K562 (cell line): ENCODE data around the gene DDX50. TPM values are rescaled to one million over a fixed set of nuclear protein-coding genes. Genes with fewer than 3 reads are reported as not detected.
A peak's percentile ranks its signal among the peaks of the same experiment; 100 is the strongest.

Source experiments
- ARID2 ChIP-seq: fragments of 450-650 bp; IDR thresholded peaks from 2 replicates; pipeline ENCODE4 v1.6.1; 2017; ENCODE audit warnings: antibody characterized with exemption, mild to moderate bottlenecking
- CHCHD3 ChIP-seq: fragments of 250-450 bp; sonication (Bioruptor Pico); IDR thresholded peaks from 2 replicates; pipeline ENCODE4 v2.1.2; 2022; ENCODE audit warnings: mild to moderate bottlenecking
- CREB1 ChIP-seq, 2 experiments: sonication (generic) in 1 of 2; formaldehyde crosslinking in 1 of 2; IDR thresholded peaks; 2 replicates each; pipeline versions ENCODE4 v1.6.1 to v1.8.0; 2012 to 2022; ENCODE audit warnings: inconsistent platforms in 1 of 2, mild to moderate bottlenecking in 1 of 2, missing genetic modification reagents in 1 of 2, moderate library complexity in 1 of 2
- CREB3 ChIP-seq: fragments of 450-650 bp; conservative IDR thresholded peaks from 2 replicates; pipeline ENCODE4 v1.6.1; 2016; ENCODE audit warnings: missing genetic modification characterization, low read depth, mild to moderate bottlenecking, missing compliant biosample characterization, moderate library complexity
- CXXC5 ChIP-seq: fragments of 250-450 bp; sonication (Bioruptor Pico); IDR thresholded peaks from 2 replicates; pipeline ENCODE4 v1.8.0; 2022; ENCODE audit warnings: inconsistent platforms, mild to moderate bottlenecking, moderate library complexity
- DIDO1 ChIP-seq: fragments of 450-650 bp; IDR thresholded peaks from 2 replicates; pipeline ENCODE4 v1.6.1; 2016; ENCODE audit warnings: low read depth, missing biosample characterization, missing genetic modification characterization
- KAT2B ChIP-seq: IDR thresholded peaks from one replicate; pipeline ENCODE4 v1.6.1; 2012; ENCODE audit warnings: low read depth, mild to moderate bottlenecking, control low read depth, inconsistent platforms, low read length, moderate library complexity
- KLF6 ChIP-seq: fragments of 250-450 bp; sonication (Bioruptor Pico); IDR thresholded peaks from 2 replicates; pipeline ENCODE4 v1.4.0; 2020; ENCODE audit warnings: mild to moderate bottlenecking, moderate library complexity, borderline replicate concordance
- MEIS2 ChIP-seq: fragments of 450-650 bp; IDR thresholded peaks from 2 replicates; pipeline ENCODE4 v1.6.1; 2014; ENCODE audit warnings: mild to moderate bottlenecking; ENCODE audit not compliant: partially characterized antibody
- NKRF ChIP-seq: fragments of 450-650 bp; IDR thresholded peaks from 2 replicates; pipeline ENCODE4 v1.6.1; 2016; ENCODE audit warnings: borderline replicate concordance
- RBM14 ChIP-seq: fragments of 200-400 bp; formaldehyde crosslinking; IDR thresholded peaks from 2 replicates; pipeline ENCODE4 v1.6.1; 2018; ENCODE audit warnings: low read depth, mild to moderate bottlenecking, low read length, moderate library complexity, borderline replicate concordance; ENCODE audit not compliant: insufficient read depth
- RFX7 ChIP-seq: fragments of 250-450 bp; sonication (Bioruptor Pico); IDR thresholded peaks from 2 replicates; pipeline ENCODE4 v1.5.1; 2021; ENCODE audit warnings: mild to moderate bottlenecking
- SIX5 ChIP-seq, 2 experiments: IDR thresholded peaks; 2 replicates each; pipeline ENCODE4 v1.6.1; 2011; ENCODE audit warnings: low read length in 2 of 2, borderline replicate concordance in 1 of 2, low read depth in 1 of 2, mild to moderate bottlenecking in 1 of 2, moderate library complexity in 1 of 2; ENCODE audit not compliant: insufficient read depth in 1 of 2
- SMARCC2 ChIP-seq: fragments of 450-650 bp; IDR thresholded peaks from 2 replicates; pipeline ENCODE4 v1.6.1; 2017; ENCODE audit warnings: antibody characterized with exemption, moderate library complexity, mild to moderate bottlenecking, low read depth
- TAF7 ChIP-seq: fragments of 450-650 bp; IDR thresholded peaks from 2 replicates; pipeline ENCODE4 v1.6.1; 2016; ENCODE audit warnings: missing genetic modification characterization, missing compliant biosample characterization
- TFE3 ChIP-seq: fragments of 450-650 bp; formaldehyde crosslinking; IDR thresholded peaks from 2 replicates; pipeline ENCODE4 v1.4.0; 2020; ENCODE audit warnings: mild to moderate bottlenecking, mixed read lengths
- TRIM28 ChIP-seq: fragments of 450-650 bp; IDR thresholded peaks from 2 replicates; pipeline ENCODE4 v1.6.1; 2017
- ZBED1 ChIP-seq: IDR thresholded peaks from 2 replicates; pipeline ENCODE4 v1.6.1; 2014
- ZNF175 ChIP-seq: fragments of 200-800 bp; sonication (Bioruptor generic); IDR thresholded peaks from 2 replicates; pipeline ENCODE4 v1.6.1; 2016; ENCODE audit warnings: low read depth, mild to moderate bottlenecking, missing genetic modification characterization, missing compliant biosample characterization
- ZNF184 ChIP-seq: sonication (generic); formaldehyde crosslinking; IDR thresholded peaks from 2 replicates; pipeline ENCODE4 v1.5.0; 2020; ENCODE audit warnings: missing genetic modification reagents
- ZNF23 ChIP-seq: fragments of 250-450 bp; sonication (Bioruptor Pico); IDR thresholded peaks from 2 replicates; pipeline ENCODE4 v1.4.0; 2020; ENCODE audit warnings: mild to moderate bottlenecking
- ZNF398 ChIP-seq: fragments of 250-450 bp; sonication (Bioruptor Pico); IDR thresholded peaks from 2 replicates; pipeline ENCODE4 v1.8.0; 2021; ENCODE audit warnings: moderate library complexity, mild to moderate bottlenecking, inconsistent platforms
- polyA plus RNA-seq, 8 experiments: library from polyadenylated mRNA; depleted of rRNA in 4 of 8; stranded (reverse) in 5 of 8; unstranded in 3 of 8; fragments of >200 nt; fragmentation: Nextera tagmentation in 2 of 8; fragmentation: Illumina TruSeq in 1 of 8; extraction: Ambion mirVana in 2 of 8; extraction: Trizol in 1 of 8; gene quantifications; 2 replicates each; pipeline versions ENCODE4 v1.2.1 to v1.2.3, GENCODE V29; 2011 to 2014; ENCODE audit warnings: inconsistent platforms in 1 of 8, missing spikeins in 1 of 8
- total RNA-seq, 7 experiments: library from RNA; depleted of rRNA in 6 of 7; stranded (reverse); fragments of >200 nt in 6 of 7; fragmentation: Illumina TruSeq in 2 of 7; extraction: Trizol in 2 of 7; gene quantifications; 2 replicates each; pipeline versions ENCODE4 v1.2.1 to v1.2.3, GENCODE V29; 2011 to 2021; ENCODE audit warnings: low replicate concordance in 1 of 7

DDX50 gene
- total and polyA plus RNA-seq, 9 of the 15 experiments (the other 6 are each of a cell fraction or from before 2014, with no cell fraction given), result 36.7 to 86.8 (median 57.4) TPM

GRCh38 chr10:68955832-68956532, 54.9 kb downstream of the DDX50 start, which contains the start of gene DDX21 (continued):
- TF ChIP-seq ZNF398, result no peak
- no peak for TF ChIP-seq KAT2B
- no peak for TF ChIP-seq TFE3
- TF ChIP-seq CHCHD3 (CRISPR knock-in tag), result no peak
- 0 out of 2 replicates have a peak, but pooled peaks have one; percentile 10 for TF ChIP-seq ZNF23 (CRISPR knock-in tag)
- peak; percentile 31; the same call in 1 of the 2 replicates for TF ChIP-seq TAF7
- no peak for TF ChIP-seq ARID2
- TF ChIP-seq ZNF184 (CRISPR knock-in tag), result no peak
- no peak; a peak in 1 of 4 replicates for TF ChIP-seq SIX5 (IDR thresholded peaks at IDR 0.05; ENCODE audit: borderline replicate concordance in 1 of 2, insufficient read depth in 1 of 2, low read depth in 1 of 2, low read length in 2 of 2)
- no peak for TF ChIP-seq RFX7 (CRISPR knock-in tag)
- peak; percentile 99 for TF ChIP-seq NKRF
- no peak for TF ChIP-seq MEIS2
- TF ChIP-seq DIDO1 (tag), result peak; percentile 85; the same call in 1 of the 2 replicates
- 0 out of 2 replicates have a peak, but pooled peaks have one; percentile 64 for TF ChIP-seq RBM14
- TF ChIP-seq CXXC5 (CRISPR knock-in tag), result peak; percentile 67
- TF ChIP-seq KLF6 (CRISPR knock-in tag), result no peak
- TF ChIP-seq ZBED1, result peak; percentile 79
- 0 out of 2 replicates have a peak, but pooled peaks have one; percentile 62 for TF ChIP-seq SMARCC2
- TF ChIP-seq ZNF175, result no peak
- no peak; the same call in 1 of the 2 replicates for TF ChIP-seq CREB3 (tag)
- TF ChIP-seq TRIM28, result no peak
- peak; percentile 91 for TF ChIP-seq CREB1 (IDR thresholded peaks at IDR 0.05)
- peak; percentile 88 for TF ChIP-seq CREB1 (CRISPR knock-in tag; IDR thresholded peaks at IDR 0.05)
